NCI-H2227 (cell line): ENCODE data around the gene ZNF552.
"Not testable (repeated sequence)": the region's sequence is repeated elsewhere in the genome, so short reads cannot be mapped to it uniquely, and the experiment has no call there.

Experiments used
- DNase-seq: peaks from one replicate; lab custom pipeline; 2025; ENCODE audit not compliant: unreplicated experiment; lab: John Stamatoyannopoulos, UW

ZNF552 gene

DNA sequence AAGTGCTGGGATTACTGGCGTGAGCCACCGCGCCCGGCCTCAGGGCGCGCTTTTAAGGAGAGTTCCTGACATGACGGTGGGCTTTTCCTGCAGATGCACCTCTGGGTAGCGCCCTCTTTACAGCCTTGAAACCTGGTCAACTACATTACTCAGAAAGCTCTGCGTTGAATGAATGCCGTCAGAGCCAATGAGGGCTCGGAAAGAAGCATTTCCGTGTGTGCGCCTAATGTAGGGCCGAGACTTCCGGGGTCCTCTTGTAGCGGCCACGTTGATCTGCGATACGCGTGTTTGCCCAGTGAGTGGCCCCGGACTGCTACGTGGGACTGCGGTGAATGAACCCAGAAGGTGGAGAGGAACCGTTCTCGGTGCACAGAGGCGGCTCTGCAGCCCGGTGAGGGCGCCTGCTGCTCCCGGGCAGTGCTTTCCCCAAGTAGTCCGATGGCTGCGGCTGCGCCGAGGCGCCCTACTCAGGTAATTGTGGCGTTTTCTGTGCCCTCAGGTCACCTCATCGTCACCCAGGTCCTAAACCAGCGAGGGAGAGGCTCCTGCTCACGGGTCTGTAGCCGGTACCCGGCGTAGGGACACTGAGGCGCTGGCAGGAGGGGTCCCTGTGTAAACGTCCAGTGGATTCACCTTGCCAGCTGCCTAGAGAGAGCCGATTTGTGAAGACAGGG is 4.9 kb upstream of the ZNF552 start:
- peak; percentile 97 for DNase-seq

DNA sequence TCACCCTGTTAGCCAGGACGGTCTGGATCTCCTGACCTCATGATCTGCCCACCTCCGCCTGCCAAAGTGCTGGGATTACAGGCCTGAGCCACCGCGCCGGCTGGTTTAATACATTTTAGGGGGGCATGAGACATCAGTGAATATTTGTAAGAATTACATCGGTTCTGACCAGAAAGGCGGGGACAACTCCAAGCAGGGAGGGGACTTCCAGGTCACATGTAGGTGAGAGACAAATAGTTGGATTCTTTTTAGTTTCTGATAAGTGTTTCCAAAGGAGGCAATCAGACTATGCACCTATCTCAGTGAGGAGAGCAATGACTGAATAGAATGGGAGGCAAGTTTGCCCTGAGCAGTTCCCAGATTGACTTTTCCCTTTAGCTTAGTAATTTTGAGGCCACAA is 3.7 kb upstream of the ZNF552 start:
- DNase-seq, result no peak

DNA sequence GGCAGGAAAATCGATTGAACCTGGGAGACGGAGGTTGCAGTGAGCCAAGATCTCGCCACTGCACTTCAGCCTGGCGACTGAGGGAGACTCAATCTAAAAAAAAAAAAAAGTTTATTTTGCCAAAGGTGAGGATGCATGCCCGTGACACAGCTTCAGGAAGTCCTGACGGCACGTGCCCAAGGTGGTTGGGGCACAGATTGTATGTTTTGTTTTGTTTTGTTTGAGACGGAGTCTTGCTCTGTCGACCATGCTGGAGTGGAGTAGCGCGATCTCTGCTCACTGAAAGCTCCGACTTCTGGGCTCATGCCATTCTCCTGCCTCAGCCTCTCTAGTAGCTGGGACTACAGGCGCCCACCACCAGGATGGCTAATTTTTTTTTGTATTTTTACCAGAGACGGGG is 3.3 kb upstream of the ZNF552 start:
- no peak for DNase-seq

DNA sequence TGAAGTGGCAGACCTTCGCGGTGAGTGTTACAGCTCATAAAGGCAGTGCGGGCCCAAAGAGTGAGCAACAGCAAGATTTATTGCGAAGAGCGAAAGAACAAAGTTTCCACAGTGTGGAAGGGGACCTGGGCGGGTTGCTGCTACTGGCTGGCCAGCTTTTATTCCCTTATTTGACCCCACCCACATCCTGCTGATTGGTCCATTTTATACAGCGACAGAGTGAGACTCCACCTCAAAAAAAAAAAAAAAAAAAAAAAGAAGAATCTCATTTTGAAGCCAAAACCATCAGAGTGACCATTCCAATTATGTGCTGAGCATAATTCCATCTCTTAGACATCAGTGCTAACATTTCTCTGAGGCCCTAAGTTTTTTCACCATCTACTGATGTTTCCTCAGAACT is 1.9 kb upstream of the ZNF552 start:
- DNase-seq, result no peak

DNA sequence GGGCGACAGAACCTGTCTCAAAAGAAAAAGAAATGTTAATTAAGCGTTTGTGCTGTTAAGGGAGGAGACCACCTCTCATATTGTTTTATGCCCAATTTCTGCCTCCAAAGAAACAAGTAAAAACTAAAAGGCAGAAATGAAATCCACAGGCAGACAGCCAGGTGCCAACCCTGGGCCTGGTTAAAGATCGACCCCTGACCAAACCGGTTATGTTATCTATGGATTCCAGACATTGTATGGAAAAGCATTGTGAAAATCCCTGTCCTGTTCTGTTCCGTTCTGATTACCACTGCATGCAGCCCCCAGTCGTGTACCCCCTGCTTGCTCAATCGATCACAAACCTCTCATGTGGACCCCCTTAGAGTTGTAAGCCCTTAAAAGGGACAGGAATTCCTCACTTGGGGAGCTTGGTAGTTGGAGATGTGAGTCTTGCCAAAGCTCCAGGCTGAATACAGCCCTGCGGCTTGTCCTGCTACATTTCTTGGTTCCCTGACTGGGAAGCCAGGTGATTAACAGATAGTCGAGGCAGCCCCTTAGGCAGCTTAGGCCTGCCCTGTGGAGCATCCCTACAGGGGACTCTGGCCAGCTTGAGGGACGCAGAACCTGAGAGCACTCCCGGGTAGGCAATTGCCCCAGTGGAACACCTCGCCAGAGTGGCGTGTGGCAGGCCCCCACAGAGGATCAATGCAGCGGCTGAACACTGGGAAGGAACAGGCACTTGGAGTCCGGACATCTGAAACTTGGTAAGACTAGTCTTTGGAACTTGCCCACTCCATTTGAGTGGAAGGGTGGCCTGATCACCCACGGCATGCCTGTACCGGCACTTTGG is 748 bp upstream of the ZNF552 start:
- no peak for DNase-seq

DNA sequence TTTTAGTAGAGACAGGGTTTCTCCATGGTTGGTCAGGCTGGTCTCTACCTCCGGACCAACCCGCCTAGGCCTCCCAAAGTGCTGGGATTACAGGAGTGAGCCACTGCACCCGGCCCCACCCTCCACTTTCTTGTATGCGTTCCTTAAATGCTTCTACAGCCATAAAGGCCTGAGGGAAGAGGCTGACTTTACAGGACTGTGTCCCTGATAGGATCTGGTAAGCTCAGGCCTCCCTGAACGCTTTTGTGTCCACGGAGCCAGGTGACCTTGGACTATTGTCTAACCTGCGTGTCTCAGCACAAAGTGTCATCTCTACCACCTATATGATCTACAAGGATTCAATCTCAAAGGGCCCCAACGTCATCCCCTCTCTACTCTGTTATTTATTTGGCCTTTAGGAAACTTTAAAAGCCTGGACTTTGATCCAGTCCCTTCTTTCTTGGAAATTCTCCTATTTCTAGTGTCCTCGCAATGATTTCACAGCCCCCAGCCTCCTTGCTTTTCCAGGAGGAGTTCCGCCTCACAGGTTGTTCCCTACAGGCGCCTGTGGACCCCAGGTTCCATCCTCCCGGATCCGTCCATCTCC is 701 bp downstream of the ZNF552 start:
- no peak for DNase-seq

DNA sequence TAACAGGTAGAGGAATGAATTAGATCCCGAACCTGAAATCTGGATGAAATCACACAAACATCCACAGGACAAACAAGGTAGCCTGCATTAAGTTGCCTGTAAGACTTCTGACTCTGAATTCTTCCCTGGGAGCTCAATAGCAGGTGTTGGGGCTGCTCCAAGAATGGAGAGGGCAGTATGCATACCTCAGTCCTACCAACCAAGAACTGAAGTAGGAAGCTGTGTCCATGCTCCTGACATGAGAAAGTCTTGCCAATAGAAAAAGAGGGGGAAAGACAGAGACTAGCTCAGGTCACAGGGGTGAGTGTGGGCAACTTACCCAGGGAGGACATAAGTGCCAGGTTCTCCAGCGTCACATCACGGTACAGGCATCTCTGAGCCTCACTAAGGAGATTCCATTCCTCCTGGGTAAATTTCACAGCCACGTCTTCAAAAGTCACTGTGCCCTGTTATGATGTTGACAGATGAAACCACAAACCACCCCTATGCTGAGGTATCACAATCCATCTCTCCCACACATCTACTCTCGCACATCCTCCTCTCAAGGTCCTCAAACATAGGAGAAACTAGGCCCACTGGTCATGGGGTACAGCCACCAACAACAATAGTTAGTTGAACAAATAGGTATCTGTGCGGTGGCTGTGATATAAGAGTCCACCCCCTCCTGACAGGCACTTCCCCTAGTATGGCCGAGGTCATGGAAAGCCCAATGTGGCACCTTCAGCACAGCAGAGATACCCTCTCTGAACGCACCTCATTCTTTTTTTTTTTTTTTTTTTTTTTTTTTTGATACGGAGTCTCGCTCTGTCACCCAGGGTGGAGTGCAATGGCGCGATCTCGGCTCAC is 1.5 kb downstream of the ZNF552 start:
- DNase-seq, result not testable (repeated sequence)

DNA sequence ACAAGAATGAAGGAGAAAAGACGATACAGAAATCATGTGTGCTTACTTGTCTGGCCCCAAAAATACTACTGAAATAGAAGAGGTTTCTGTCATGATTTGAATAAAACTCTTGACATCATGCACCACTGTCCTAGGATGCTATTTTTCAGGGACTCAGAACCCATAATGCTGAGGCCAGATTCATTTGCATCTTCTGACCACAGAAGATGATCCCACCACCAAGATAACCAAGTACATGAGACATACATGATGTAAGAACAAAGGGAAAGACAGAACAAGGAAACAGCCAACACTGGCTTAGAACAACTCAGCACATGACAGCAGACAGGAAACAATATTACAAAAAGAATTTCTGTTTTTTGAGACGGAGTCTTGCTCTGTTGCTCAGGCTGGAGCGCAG is 2.5 kb downstream of the ZNF552 start:
- no peak for DNase-seq

DNA sequence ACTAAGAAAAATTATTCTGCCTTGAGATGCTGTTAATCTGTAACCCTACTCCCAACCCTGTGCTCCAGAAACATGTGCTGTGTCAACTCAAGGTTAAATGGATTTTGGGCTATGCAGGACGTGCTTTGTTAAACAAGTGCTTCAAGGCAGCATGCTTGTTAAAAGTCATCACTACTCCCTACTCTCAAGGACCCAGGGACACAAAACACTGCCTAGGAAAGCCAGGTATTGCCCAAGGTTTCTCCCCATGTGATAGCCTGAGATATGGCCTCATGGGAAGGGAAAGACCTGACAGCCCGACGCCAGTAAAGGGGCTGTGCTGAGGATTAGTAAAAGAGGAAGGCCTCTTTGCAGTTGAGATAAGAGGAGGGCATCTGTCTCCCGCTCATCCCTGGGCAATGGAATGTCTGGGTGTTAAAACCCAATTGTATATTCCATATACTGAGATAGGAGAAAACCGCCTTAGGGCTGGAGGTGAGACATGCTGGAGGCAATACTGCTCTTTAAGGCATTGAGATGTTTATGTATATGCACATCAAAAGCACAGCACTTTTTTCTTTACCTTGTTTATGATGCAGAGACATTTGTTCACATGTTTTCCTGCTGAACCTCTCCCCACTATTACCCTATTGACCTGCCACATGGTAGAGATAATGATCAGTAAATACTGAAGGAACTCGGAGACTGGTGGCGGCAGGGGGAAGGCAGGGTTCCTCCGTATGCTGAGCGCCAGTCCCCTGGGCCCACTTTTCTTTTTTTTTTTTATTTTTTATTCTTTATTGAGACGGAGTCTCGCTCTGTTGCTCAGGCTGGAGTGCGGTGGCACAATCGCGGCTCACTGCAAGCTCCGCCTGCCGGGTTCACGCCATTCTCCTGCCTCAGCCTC is 4.1 kb downstream of the ZNF552 start:
- DNase-seq, result not testable (repeated sequence)

DNA sequence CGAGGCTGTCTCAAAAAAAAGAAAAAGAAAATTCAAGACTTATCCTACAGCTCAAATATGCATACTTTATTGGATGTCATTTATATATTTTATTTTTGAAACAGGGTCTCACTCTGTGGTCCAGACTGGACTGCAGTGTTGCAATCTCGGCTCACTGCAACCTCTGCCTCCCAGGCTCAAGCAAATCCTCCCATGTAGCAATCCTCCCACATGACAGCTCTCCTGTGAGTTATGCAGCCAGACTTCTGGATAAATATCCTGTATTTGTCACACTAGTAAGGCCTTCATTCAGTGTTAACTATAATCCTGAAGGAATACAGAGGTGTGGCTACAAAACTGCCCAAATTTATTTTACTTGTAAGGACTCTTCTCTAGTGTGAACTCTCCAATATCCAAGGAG is 7.2 kb downstream of the ZNF552 start:
- DNase-seq, result no peak

DNA sequence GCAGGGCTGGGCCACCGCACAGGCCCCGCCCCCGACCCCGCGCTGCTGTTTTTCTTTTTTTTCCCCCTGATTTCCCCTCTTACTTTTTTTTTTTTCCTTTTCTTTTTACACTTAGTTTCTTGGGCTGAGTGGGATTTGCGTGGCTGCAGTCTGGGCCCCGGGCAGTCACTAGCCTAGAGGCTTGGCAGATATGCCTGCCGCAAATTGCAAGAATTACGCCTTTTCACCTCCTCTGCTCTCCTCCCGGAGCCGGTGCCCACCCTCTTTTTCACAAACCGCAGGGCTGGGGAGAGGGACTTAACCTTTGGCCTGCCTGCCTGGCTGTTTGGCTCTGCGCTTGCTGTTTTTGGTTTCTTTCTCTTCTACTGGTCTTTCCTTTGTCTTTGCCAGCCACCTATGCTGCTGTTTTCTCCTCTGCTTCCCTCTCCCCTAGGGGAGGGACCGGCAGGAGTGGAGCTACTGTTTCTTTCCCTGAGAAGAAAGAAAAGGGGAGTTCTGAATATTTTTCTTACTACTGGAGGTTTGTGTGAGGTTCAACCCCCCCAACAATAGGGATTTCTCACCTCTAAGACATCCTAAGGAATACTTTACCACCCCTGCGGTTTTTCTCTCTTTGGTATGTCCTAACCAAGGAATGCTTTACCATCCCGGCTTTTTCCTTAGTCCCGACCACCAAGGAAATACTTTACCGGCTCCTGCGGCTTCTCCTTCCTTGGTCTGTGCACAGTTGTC is 11.0 kb downstream of the ZNF552 start:
- peak; percentile 70 for DNase-seq

DNA sequence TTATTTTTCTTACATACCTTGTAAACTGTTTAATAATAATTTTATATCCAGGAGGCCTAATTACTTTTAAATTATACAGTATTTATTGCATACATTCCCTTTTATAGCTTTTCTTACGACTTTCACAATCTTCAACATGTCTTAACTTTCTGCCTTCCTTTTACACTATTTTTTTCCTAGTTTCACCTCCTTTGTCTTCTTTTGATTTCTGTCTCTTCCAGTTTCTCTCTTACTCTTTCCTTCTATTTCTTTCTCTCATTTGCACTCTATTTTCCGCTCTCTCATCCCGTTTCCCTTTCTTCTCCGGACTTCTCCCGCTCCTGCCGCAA is 11.5 kb downstream of the ZNF552 start:
- DNase-seq, result no peak

DNA sequence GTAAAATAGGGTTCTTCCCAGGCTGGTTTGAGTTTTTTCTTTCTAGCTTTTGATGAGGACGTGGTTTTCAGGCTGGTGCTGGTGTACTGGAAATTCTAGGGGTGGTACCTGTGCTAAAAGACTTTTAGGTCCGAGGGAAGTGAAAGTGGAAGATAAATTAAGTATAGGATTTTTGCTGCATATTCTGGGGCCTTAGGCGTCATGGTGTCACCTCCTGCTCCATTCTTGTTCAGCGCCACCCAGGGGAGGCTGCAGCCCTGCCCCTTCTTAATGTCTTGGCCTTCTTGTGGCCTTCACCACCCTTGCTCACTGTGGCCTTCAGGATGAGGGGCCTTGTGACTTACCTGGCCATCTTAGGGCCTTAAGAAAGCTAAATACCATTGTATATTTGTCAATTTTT is 12.4 kb downstream of the ZNF552 start:
- no peak for DNase-seq

DNA sequence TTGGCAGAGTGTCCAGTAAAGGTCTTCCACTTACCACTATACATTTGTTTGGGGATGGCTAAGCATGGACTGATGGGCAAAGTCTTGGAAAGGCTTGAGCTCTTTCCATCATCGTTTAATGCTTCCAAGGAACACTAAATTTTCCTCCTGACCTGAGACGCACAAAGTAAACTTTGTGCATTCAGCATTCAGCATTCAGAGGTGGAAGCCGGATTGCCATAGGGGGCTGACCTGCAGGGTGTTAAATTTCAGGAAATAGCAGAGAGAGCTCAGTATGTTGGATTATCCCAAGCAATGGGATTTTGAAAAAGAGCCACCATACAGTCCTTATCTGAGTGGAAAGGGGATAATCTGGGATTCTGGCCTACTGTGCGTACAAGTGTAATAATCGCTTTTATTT is 14.0 kb downstream of the ZNF552 start:
- DNase-seq, result no peak

DNA sequence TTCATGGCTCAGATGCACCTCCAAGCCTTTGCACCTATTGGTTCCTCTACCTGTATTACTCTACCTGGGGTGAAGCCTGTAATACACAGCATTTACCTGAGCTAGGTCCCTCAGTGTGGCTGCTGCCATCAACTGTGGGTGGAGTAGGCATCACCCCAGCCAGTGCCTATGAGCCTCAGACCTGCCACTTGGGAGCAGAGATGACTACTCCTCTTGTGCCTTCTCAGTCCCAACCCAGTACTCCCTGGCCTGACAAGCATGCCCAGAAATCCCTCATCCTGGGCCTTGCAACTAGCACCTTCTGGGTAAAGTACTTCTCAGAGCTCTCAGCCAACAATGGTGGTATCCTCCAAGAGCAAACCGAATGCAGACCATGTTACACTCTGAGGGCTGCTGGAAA is 18.1 kb downstream of the ZNF552 start:
- DNase-seq, result not testable (repeated sequence)

DNA sequence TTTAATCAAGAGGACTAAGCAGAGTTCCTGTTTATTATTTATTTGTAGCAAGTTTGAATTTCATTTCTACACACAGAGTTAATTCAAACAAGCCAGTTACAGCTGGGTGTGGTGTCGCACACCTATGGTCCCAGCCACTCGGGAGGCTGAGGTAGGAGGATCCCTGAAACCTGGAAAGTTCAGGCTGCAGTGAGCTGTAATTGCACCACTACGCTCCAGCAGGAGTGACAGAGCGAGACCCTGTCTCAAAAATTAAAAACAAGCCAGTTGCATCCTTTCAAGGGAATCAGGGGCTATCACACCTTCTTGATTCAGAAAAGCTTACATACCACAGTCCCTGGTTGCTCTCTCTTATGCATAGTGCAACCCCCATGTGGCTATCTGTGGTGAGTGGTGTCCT is 25.4 kb downstream of the ZNF552 start:
- DNase-seq, result no peak

DNA sequence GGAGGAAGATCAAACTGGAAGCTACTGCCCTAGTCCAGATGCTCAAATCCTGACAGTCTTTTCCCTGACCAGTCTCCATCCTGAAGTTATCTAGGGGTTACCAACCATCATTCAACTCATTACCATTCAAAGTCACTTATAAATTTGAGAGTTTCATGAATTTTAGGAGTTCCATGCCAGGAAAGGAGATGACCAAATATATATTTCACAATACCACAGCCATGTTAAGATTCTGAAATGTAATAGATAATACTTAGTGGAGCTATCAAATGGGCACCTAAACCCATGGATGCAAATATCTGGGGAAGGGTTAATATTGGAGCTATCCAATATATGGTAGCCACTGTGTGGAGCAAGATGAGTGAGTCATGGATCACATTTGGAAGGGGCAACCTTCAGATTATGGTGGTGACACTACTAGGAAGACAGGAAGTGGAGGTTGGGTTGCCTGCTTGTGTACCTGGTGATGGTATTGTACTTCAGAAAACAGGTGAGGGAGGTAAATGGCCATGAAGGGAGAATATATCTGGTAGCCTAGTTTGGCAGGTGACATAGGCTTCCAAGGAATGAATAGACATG is 26.5 kb downstream of the ZNF552 start:
- DNase-seq, result no peak

DNA sequence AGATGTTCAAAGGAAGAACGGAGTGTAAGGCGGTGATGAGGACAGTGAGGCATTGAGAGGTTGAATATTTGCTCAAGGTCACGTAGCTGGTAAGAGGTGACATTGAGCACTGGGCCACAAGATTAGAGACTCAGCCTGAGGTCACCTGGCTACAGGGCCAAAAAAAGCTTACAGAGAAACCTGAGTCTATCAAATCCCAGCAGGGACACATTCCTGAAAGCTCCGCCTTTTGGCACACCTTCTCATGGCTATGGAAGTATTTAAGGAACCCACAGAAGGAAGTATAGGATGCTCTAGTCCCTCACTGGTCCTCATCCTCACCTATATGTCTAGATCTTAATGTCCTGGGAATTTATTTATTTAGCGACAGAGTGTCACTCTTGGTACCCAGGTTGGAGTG is 27.8 kb downstream of the ZNF552 start:
- no peak for DNase-seq

DNA sequence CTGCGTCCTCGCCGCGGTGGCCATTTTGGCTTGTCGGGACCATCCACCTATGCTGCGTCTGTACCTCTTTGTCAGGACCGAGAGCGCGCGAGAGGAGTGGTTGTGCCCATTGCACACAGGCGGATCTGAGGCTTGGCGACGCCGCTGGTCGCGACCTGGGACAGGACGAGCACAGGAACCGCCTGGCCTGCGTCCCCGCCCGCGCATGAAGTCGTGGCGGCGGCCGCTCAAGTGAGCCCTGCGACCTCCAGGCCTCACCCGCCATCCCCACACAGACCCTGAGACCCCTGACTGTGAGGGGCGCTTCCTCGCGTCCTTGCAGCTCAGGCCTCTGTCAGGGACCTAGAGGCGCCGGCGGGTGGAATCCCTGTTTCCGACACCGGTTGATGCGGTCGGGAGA is 28.4 kb downstream of the ZNF552 start:
- DNase-seq, result no peak
